ENCODE data around the gene PCCA. TPM values are rescaled to one million over a fixed set of nuclear protein-coding genes. Genes with fewer than 3 reads are reported as not detected.
"Not testable (repeated sequence)": the region's sequence is repeated elsewhere in the genome, so short reads cannot be mapped to it uniquely, and the experiment has no call there.

The PCCA gene
- total RNA-seq, 1 donor from 2014 or later = 66.8 TPM

- TF ChIP-seq, protein P1, sequence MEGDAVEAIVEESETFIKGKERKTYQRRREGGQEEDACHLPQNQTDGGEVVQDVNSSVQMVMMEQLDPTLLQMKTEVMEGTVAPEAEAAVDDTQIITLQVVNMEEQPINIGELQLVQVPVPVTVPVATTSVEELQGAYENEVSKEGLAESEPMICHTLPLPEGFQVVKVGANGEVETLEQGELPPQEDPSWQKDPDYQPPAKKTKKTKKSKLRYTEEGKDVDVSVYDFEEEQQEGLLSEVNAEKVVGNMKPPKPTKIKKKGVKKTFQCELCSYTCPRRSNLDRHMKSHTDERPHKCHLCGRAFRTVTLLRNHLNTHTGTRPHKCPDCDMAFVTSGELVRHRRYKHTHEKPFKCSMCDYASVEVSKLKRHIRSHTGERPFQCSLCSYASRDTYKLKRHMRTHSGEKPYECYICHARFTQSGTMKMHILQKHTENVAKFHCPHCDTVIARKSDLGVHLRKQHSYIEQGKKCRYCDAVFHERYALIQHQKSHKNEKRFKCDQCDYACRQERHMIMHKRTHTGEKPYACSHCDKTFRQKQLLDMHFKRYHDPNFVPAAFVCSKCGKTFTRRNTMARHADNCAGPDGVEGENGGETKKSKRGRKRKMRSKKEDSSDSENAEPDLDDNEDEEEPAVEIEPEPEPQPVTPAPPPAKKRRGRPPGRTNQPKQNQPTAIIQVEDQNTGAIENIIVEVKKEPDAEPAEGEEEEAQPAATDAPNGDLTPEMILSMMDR (IDR thresholded peaks at IDR 0.05; ENCODE audit: partially characterized antibody, unreplicated experiment) = no peak
- peaks cover 48% of the 10 kb centered on the region for H3K4me1 Mint-ChIP-seq (ENCODE audit: low read depth, unreplicated experiment)
- DNase-seq = no peak
- H3K27me3 Mint-ChIP-seq (ENCODE audit: unreplicated experiment) = peaks cover 3% of the 10 kb centered on the region
- no peak overlapping the region for H3K27ac Mint-ChIP-seq (ENCODE audit: unreplicated experiment)
- no peak overlapping the region for H3K4me3 Mint-ChIP-seq (ENCODE audit: unreplicated experiment)
- no peaks in the 10 kb centered on the region for H3K36me3 Mint-ChIP-seq (ENCODE audit: unreplicated experiment)
- H3K9me3 Mint-ChIP-seq (ENCODE audit: unreplicated experiment) = peaks cover 4% of the 10 kb centered on the region
These were observed 434.5 kb downstream of the PCCA start for GRCh38 chr13:100523411-100523810.

GRCh38 chr13:100523981-100524386 is 435.1 kb downstream of the PCCA start:
- peaks cover 47% of the 10 kb centered on the region for H3K4me1 Mint-ChIP-seq (ENCODE audit: low read depth, unreplicated experiment)
- no peak overlapping the region for H3K27ac Mint-ChIP-seq (ENCODE audit: unreplicated experiment)
- H3K9me3 Mint-ChIP-seq (ENCODE audit: unreplicated experiment) = peaks cover 4% of the 10 kb centered on the region
- H3K36me3 Mint-ChIP-seq (ENCODE audit: unreplicated experiment) = no peaks in the 10 kb centered on the region
- TF ChIP-seq, protein P1 (IDR thresholded peaks at IDR 0.05; ENCODE audit: partially characterized antibody, unreplicated experiment) = no peak
- H3K27me3 Mint-ChIP-seq (ENCODE audit: unreplicated experiment) = peaks cover 3% of the 10 kb centered on the region
- H3K4me3 Mint-ChIP-seq (ENCODE audit: unreplicated experiment) = no peak overlapping the region
- no peak for DNase-seq

GRCh38 chr13:100524688-100525087 is 435.8 kb downstream of the PCCA start:
- H3K9me3 Mint-ChIP-seq (ENCODE audit: unreplicated experiment) = not testable (repeated sequence)

GRCh38 chr13:100525453-100526317 is 436.8 kb downstream of the PCCA start:
- Mint-ChIP-seq H3K4me3 (ENCODE audit: unreplicated experiment) (no peak overlapping the region), H3K36me3 (ENCODE audit: unreplicated experiment) (no peaks in the 10 kb centered on the region), H3K4me1 (ENCODE audit: low read depth, unreplicated experiment) (peaks cover 57% of the 10 kb centered on the region), H3K27ac (ENCODE audit: unreplicated experiment) (no peak overlapping the region), H3K9me3 (ENCODE audit: unreplicated experiment) (peaks cover 4% of the 10 kb centered on the region), H3K27me3 (ENCODE audit: unreplicated experiment) (peaks cover 6% of the 10 kb centered on the region)
- DNase-seq = no peak
- TF ChIP-seq, protein P1 (IDR thresholded peaks at IDR 0.05; ENCODE audit: partially characterized antibody, unreplicated experiment) = no peak

More at GRCh38 chr13:100524688-100525087, 435.8 kb downstream of the PCCA start:
- H3K4me3 Mint-ChIP-seq (ENCODE audit: unreplicated experiment) = peak overlapping the region; percentile 12
- H3K27ac Mint-ChIP-seq (ENCODE audit: unreplicated experiment) = peak overlapping the region; percentile 29
- H3K4me1 Mint-ChIP-seq (ENCODE audit: low read depth, unreplicated experiment) = peaks cover 49% of the 10 kb centered on the region
- not testable (repeated sequence) for H3K27me3 Mint-ChIP-seq (ENCODE audit: unreplicated experiment); H3K36me3 Mint-ChIP-seq (ENCODE audit: unreplicated experiment); DNase-seq

- no peak overlapping the region for H3K4me3 Mint-ChIP-seq (ENCODE audit: unreplicated experiment)
- DNase-seq = peak; percentile 66
- H3K27me3 Mint-ChIP-seq (ENCODE audit: unreplicated experiment) = peaks cover 6% of the 10 kb centered on the region
- no peak overlapping the region for H3K27ac Mint-ChIP-seq (ENCODE audit: unreplicated experiment)
- TF ChIP-seq, protein P1 (IDR thresholded peaks at IDR 0.05; ENCODE audit: partially characterized antibody, unreplicated experiment) = no peak
- H3K4me1 Mint-ChIP-seq (ENCODE audit: low read depth, unreplicated experiment) = peaks cover 54% of the 10 kb centered on the region
- H3K9me3 Mint-ChIP-seq (ENCODE audit: unreplicated experiment) = peaks cover 4% of the 10 kb centered on the region
- H3K36me3 Mint-ChIP-seq (ENCODE audit: unreplicated experiment) = peaks cover under 1% of the 10 kb centered on the region
These were observed 437.6 kb downstream of the PCCA start for GRCh38 chr13:100526318-100527000.

All from glutamatergic neuron (in vitro differentiated cells).